Nephron (organoid): ENCODE data around the gene HTT.
A peak's percentile ranks its signal among the peaks of the same experiment; 100 is the strongest.

Experiments used
- H3K27ac Mint-ChIP-seq, 3 experiments: 2 replicates each; pipeline ENCODE4 v1.8.0; 2020; ENCODE audit warnings: mixed read lengths in 3 of 3, mild to moderate bottlenecking in 2 of 3, moderate library complexity in 1 of 3
- H3K27me3 Mint-ChIP-seq: 2 replicates; pipeline ENCODE4 v1.8.0; 2021; ENCODE audit warnings: low read depth, mild to moderate bottlenecking, moderate library complexity, mixed read lengths
- H3K36me3 Mint-ChIP-seq: 2 replicates; pipeline ENCODE4 v1.8.0; 2020; ENCODE audit warnings: low read depth, mixed read lengths
- H3K4me1 Mint-ChIP-seq: 2 replicates; pipeline ENCODE4 v1.8.0; 2020; ENCODE audit warnings: mixed read lengths
- H3K4me3 Mint-ChIP-seq, 3 experiments: 2 replicates each; pipeline ENCODE4 v1.8.0; 2020; ENCODE audit warnings: mild to moderate bottlenecking in 3 of 3, mixed read lengths in 3 of 3, moderate library complexity in 2 of 3
- H3K9me3 Mint-ChIP-seq: 2 replicates; pipeline ENCODE4 v1.8.0; 2020; ENCODE audit warnings: mixed read lengths
- CTCF ChIP-seq, 3 experiments: fragments of 200-600 bp; sonication (generic); IDR thresholded peaks; one replicate each; pipeline ENCODE4 v1.5.0; 2021; ENCODE audit warnings: antibody characterized with exemption in 3 of 3; ENCODE audit not compliant: unreplicated experiment in 3 of 3

The HTT gene

GRCh38 chr4:3124070-3124767 lies 49.7 kb downstream of the HTT start:
- Mint-ChIP-seq H3K27me3 (no peaks in the 10 kb centered on the region), H3K4me1 (peaks cover 15% of the 10 kb centered on the region), H3K9me3 (no peaks in the 10 kb centered on the region), H3K27ac (peak overlapping the region in 1 of 3 experiments; percentile 97), H3K4me3 (no peak overlapping the region), H3K36me3 (peaks cover 59% of the 10 kb centered on the region)
- TF ChIP-seq CTCF (IDR thresholded peaks at IDR 0.05; ENCODE audit: unreplicated experiment in 3 of 3) = no peak

- no peaks in the 10 kb centered on the region for H3K9me3 Mint-ChIP-seq
- H3K4me3 Mint-ChIP-seq = no peak overlapping the region
- no peaks in the 10 kb centered on the region for H3K27me3 Mint-ChIP-seq
- no peak overlapping the region for H3K27ac Mint-ChIP-seq
- H3K36me3 Mint-ChIP-seq = peaks cover 66% of the 10 kb centered on the region
- peaks cover 11% of the 10 kb centered on the region for H3K4me1 Mint-ChIP-seq
- no peak for TF ChIP-seq CTCF (IDR thresholded peaks at IDR 0.05; ENCODE audit: unreplicated experiment in 3 of 3)
Measured at GRCh38 chr4:3127112-3127511, 52.6 kb downstream of the HTT start.

GRCh38 chr4:3128058-3128457 lies 53.6 kb downstream of the HTT start:
- H3K4me1 Mint-ChIP-seq = peaks cover 3% of the 10 kb centered on the region
- TF ChIP-seq CTCF (IDR thresholded peaks at IDR 0.05; ENCODE audit: unreplicated experiment in 3 of 3) = no peak

GRCh38 chr4:3128976-3129375 lies 54.5 kb downstream of the HTT start:
- Mint-ChIP-seq H3K27me3 (no peaks in the 10 kb centered on the region), H3K4me1 (no peaks in the 10 kb centered on the region), H3K9me3 (no peaks in the 10 kb centered on the region), H3K4me3 (no peak overlapping the region), H3K27ac (no peak overlapping the region), H3K36me3 (peaks cover 71% of the 10 kb centered on the region)
- TF ChIP-seq CTCF (IDR thresholded peaks at IDR 0.05; ENCODE audit: unreplicated experiment in 3 of 3) = no peak

More at GRCh38 chr4:3128058-3128457, 53.6 kb downstream of the HTT start:
- Mint-ChIP-seq H3K9me3 (no peaks in the 10 kb centered on the region), H3K36me3 (peaks cover 67% of the 10 kb centered on the region), H3K27ac (no peak overlapping the region), H3K4me3 (no peak overlapping the region), H3K27me3 (no peaks in the 10 kb centered on the region)

GRCh38 chr4:3130201-3130600 lies 55.7 kb downstream of the HTT start:
- Mint-ChIP-seq H3K27me3 (no peaks in the 10 kb centered on the region), H3K4me1 (no peaks in the 10 kb centered on the region), H3K27ac (no peak overlapping the region), H3K4me3 (no peak overlapping the region), H3K36me3 (peaks cover 78% of the 10 kb centered on the region), H3K9me3 (no peaks in the 10 kb centered on the region)
- no peak for TF ChIP-seq CTCF (IDR thresholded peaks at IDR 0.05; ENCODE audit: unreplicated experiment in 3 of 3)

GRCh38 chr4:3130826-3131225 lies 56.3 kb downstream of the HTT start:
- H3K9me3 Mint-ChIP-seq = no peaks in the 10 kb centered on the region
- peaks cover 80% of the 10 kb centered on the region for H3K36me3 Mint-ChIP-seq
- H3K4me3 Mint-ChIP-seq = no peak overlapping the region
- H3K4me1 Mint-ChIP-seq = no peaks in the 10 kb centered on the region
- no peak overlapping the region for H3K27ac Mint-ChIP-seq
- TF ChIP-seq CTCF (IDR thresholded peaks at IDR 0.05; ENCODE audit: unreplicated experiment in 3 of 3) = no peak
- H3K27me3 Mint-ChIP-seq = no peaks in the 10 kb centered on the region
